ENCODE measurements around the gene GDAP1L1. TPM values are rescaled to one million over a fixed set of nuclear protein-coding genes. Genes with fewer than 3 reads are reported as not detected.

Gene GDAP1L1
- total and polyA plus RNA-seq, 2 donors (not counting 3 experiments of a cell fraction or from before 2014, with no cell fraction given): not detected

- H3K36me3 ChIP-seq (ENCODE audit: control insufficient read depth in 2 of 2, extremely low read depth in 1 of 2, insufficient read depth in 2 of 2, low read length in 2 of 2): no peaks in the 10 kb centered on the region
- no peak overlapping the region for H3K27ac ChIP-seq (ENCODE audit: insufficient read depth, low read depth, low read length)
- no peak overlapping the region for H3K9ac ChIP-seq (replicated peaks; ENCODE audit: extremely low read depth, insufficient read depth, low read length)
- H4K20me1 ChIP-seq (replicated peaks; ENCODE audit: control insufficient read depth, extremely low read depth, insufficient read depth, low read length): no peaks in the 10 kb centered on the region
- no peak overlapping the region for H3K4me2 ChIP-seq (ENCODE audit: insufficient read depth, low read length)
- H3K4me1 ChIP-seq (ENCODE audit: control insufficient read depth, extremely low read depth, insufficient read depth, low read length): no peaks in the 10 kb centered on the region
- intact Hi-C loops (cut with micrococcal nuclease) (no loop called here), dilution Hi-C loops (cut with MboI; ENCODE audit: extremely low pct_ligation_motif_present, low sequenced_read_pairs) (no loop called here)
- H3K4me3 ChIP-seq (replicated peaks in 1 of 3; ENCODE audit: insufficient read depth in 1 of 3, low read depth in 1 of 3, low read length in 3 of 3): no peak overlapping the region
- CTCF ChIA-PET: interaction anchor here (0.8 kb wide), 1 partner anchor 456 kb away, joined by 3 read pairs; no protein-coding TSS in a partner anchor
- H3K9me1 ChIP-seq (replicated peaks; ENCODE audit: control insufficient read depth, extremely low read depth, insufficient read depth, low read length): no peaks in the 10 kb centered on the region
- no TSS peak for BruUV-seq (replicated peaks)
- POLR2A ChIA-PET: no interaction called here
- H3K9me3 ChIP-seq (replicated peaks; ENCODE audit: control insufficient read depth, insufficient read depth, low read length): no peaks in the 10 kb centered on the region
- H3K79me2 ChIP-seq (ENCODE audit: control insufficient read depth, insufficient read depth, low read length): no peaks in the 10 kb centered on the region
- DNase-seq (ENCODE audit: low read depth, low spot score) (no peak), FAIRE-seq (no peak)
- H2AFZ ChIP-seq (ENCODE audit: low read depth, low read length): no peak overlapping the region
- H3K27me3 ChIP-seq (ENCODE audit: control insufficient read depth in 2 of 2, insufficient read depth in 2 of 2, low read length in 2 of 2): no peaks in the 10 kb centered on the region
- TF ChIP-seq CTCF (IDR thresholded peaks at IDR 0.05; ENCODE audit: extremely low read depth in 1 of 2, insufficient read depth in 1 of 2, low read depth in 1 of 2, low read length in 2 of 2) (no peak), JUN (IDR thresholded peaks at IDR 0.05; ENCODE audit: borderline replicate concordance, insufficient read depth, insufficient read length, low read depth) (no peak), POLR2AphosphoS5 (IDR thresholded peaks at IDR 0.05; ENCODE audit: insufficient read depth, low read depth, low read length) (no peak), GATA2 (IDR thresholded peaks at IDR 0.05; ENCODE audit: insufficient read depth, insufficient read length, low read depth, low read length) (no peak)
Measured at GRCh38 chr20:44228465-44229258, 18.4 kb upstream of the GDAP1L1 start.
